Activated T-cell treated with anti-CD3 and anti-CD28 coated beads for 48 hours (primary cell): Measurements from ENCODE around the gene MROH2A.
"Not testable (repeated sequence)": the region's sequence is repeated elsewhere in the genome, so short reads cannot be mapped to it uniquely, and the experiment has no call there.

Experiments used
- DNase-seq: peaks from one replicate; pipeline ENCODE4 v3.0.0-alpha.2; 2020; ENCODE audit warnings: low read depth

The MROH2A gene

GRCh38 chr2:233854241-233854981, 76.3 kb downstream of the MROH2A start, which contains the start of gene HJURP:
HJURP (minus strand) TSS chr2:233854535; CDS start chr2:233854500, 35 bp downstream.
- peak; percentile 88 for DNase-seq

GRCh38 chr2:233855345-233855744, 77.2 kb downstream of the MROH2A start:
- DNase-seq: no peak

GRCh38 chr2:233856184-233856583, 78.1 kb downstream of the MROH2A start:
- DNase-seq: no peak

GRCh38 chr2:233857511-233858141, 79.5 kb downstream of the MROH2A start:
- DNase-seq: peak; percentile 55

DNA sequence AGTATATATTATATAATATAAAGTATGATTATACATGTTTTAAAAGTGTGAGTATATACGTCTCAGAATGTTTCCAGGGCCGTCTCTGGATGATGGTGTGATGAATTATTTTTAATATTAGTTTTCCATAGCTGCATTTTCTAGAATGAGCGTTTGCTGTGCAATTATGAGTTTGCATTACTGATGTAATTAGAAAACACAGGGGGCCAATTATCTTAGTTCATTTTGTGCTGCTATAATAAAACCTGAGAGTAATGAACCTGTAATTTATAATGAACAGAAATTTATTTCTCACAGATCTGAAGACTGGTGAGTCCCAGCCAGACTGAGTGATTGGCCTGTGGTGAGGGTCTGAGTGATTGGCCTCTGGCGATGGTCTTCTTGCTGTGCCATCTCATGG, 80.2 kb downstream of the MROH2A start:
- DNase-seq: no peak

GRCh38 chr2:233862261-233862768, 84.2 kb downstream of the MROH2A start:
- DNase-seq: no peak

DNA sequence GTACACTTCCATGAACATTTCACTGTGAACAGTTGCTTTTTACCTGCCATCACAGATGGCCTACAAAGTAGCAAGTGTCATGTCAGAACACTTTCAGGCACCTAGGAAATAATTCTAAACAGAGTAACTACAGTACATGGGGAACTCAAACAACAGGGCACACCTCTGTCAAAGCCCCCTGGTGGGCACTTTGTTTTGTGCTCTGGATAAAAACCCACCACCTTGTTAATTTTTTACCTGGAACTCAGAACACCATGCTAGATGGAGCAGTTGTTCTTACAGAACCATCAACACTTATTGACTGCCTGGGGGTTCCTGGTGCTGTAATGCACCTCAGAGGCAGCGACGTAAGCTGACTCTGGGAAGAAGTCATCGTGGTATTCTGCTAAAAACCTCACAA, 87.7 kb downstream of the MROH2A start:
- no peak for DNase-seq

- no peak for DNase-seq
Observed at GRCh38 chr2:233866479-233866878, 88.3 kb downstream of the MROH2A start.

DNA sequence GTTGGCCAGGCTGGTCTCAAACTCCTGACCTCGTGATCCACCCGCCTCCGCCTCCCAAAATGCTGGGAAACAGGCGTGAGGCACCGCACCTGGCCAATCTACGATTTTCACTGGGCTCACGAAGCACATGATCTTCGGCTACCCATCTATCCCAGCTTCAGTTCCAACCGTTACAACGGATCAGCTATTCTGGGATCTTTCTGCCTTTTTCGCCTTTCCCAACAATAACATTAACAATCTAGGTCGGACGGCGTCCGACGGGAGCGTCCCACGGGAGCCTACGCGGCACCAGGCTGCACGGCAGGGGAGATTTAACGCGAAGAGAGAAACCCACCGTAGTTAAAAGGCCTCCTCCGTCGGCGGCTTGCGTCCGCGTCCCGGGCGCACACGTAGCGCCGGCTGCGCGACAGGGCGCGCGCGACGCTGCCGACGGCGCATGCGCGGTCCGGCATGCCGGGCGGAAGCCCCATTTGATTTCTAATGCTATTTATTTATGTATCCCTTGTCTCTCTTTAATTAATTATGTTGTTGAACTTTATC, 89.9 kb downstream of the MROH2A start, which contains the start of gene MSL3B:
TSS of gene MSL3B (minus strand) at position 394 of the 540 bp plus-strand sequence.
- peak; percentile 53 for DNase-seq

DNA sequence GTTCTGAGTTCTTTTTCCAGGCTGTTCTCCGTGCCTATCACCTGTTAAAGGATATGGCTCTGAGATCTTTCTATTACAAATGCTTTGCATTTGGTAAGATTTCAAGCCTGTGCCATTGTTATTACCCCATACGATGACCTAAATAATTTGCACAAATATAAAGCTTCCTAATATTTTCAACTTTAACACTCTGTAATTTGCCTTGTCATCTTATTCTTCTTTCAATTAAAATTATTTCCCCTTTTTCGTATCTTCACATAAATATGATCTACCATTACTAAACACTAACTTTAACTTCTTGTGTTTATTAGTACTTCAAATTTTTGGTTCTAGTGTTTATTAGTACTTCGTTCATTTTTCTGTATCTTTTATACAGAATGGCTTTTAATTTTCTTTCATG, 93.3 kb downstream of the MROH2A start:
- DNase-seq: no peak

- not testable (repeated sequence) for DNase-seq
Observed at GRCh38 chr2:233872125-233872524, 94.0 kb downstream of the MROH2A start.

- no peak for DNase-seq
Observed at GRCh38 chr2:233882353-233882752, 104.2 kb downstream of the MROH2A start.
